ENCODE measurements around the gene MUSTN1. TPM values are rescaled to one million over a fixed set of nuclear protein-coding genes. Genes with fewer than 3 reads are reported as not detected.
A peak's percentile ranks its signal among the peaks of the same experiment; 100 is the strongest.

Gene MUSTN1
- total and polyA plus RNA-seq, 2 of the 13 experiments (the other 11 are each of a cell fraction or from before 2014, with no cell fraction given): 0.84 to 1.4 TPM

- no peak for TF ChIP-seq CEBPZ (IDR thresholded peaks at IDR 0.05; ENCODE audit: low read length)
- no peak for TF ChIP-seq ZNF280D (CRISPR knock-in tag; IDR thresholded peaks at IDR 0.05)
- 0 out of 2 replicates have a peak, but pooled peaks have one; percentile 23 for TF ChIP-seq NR0B2 (CRISPR knock-in tag; IDR thresholded peaks at IDR 0.05)
- no peak for TF ChIP-seq HBP1 (CRISPR knock-in tag; IDR thresholded peaks at IDR 0.05; ENCODE audit: low read depth)
- no peak for TF ChIP-seq FOXO4 (CRISPR knock-in tag; conservative IDR thresholded peaks at IDR 0.05)
- peak; percentile 89 for TF ChIP-seq NR2F6 (IDR thresholded peaks at IDR 0.05)
- peak; percentile 96 for TF ChIP-seq NR2F6 (CRISPR knock-in tag; IDR thresholded peaks at IDR 0.05)
- TF ChIP-seq SNAPC4 (CRISPR knock-in tag; IDR thresholded peaks at IDR 0.05): no peak
- TF ChIP-seq ZNF484 (CRISPR knock-in tag; IDR thresholded peaks at IDR 0.05; ENCODE audit: borderline replicate concordance, low read depth): no peak
- no peak for TF ChIP-seq ZFP36 (IDR thresholded peaks at IDR 0.05; ENCODE audit: borderline replicate concordance, low read depth, low read length, partially characterized antibody)
- TF ChIP-seq ZNF558 (CRISPR knock-in tag; IDR thresholded peaks at IDR 0.05; ENCODE audit: borderline replicate concordance): no peak
Observed at GRCh38 chr3:52786330-52787215, 48.2 kb downstream of the MUSTN1 start (continued).
